Activated CD4-positive, alpha-beta T cell treated with anti-CD3 and anti-CD28 coated beads for 36 hours (primary cell): ENCODE results near the gene ADAT1. TPM values are rescaled to one million over a fixed set of nuclear protein-coding genes. Genes with fewer than 3 reads are reported as not detected.
A peak's percentile ranks its signal among the peaks of the same experiment; 100 is the strongest.

ENCODE experiments used
- ATAC-seq: fragments of 200-7000 bp; cut with Tn5 transposase; one replicate; pipeline ENCODE4 v1.10.0; 2021; ENCODE audit warnings: mild to moderate bottlenecking, moderate library complexity
- CTCF ChIA-PET: fragments of 350-600 bp; sonication (Branson Sonifier 250); formaldehyde crosslinking; loops from one replicate; lab custom pipeline; 2021; ENCODE audit warnings: antibody characterized with exemption; lab: Charles Lee
- POLR2A ChIA-PET: fragments of 350-600 bp; sonication (Branson Sonifier 250); formaldehyde crosslinking; loops from one replicate; lab custom pipeline; 2021; ENCODE audit warnings: antibody characterized with exemption, inconsistent platforms; lab: Charles Lee
- DNase-seq: peaks from one replicate; pipeline ENCODE4 v3.0.0-alpha.2; 2020
- H3K27ac Mint-ChIP-seq: one replicate; pipeline ENCODE4 v1.8.0; 2021; ENCODE audit warnings: mixed read lengths
- H3K27me3 Mint-ChIP-seq: one replicate; pipeline ENCODE4 v1.8.0; 2021; ENCODE audit warnings: mixed read lengths
- H3K36me3 Mint-ChIP-seq: one replicate; pipeline ENCODE4 v1.8.0; 2021; ENCODE audit warnings: low read depth, mixed read lengths
- H3K4me1 Mint-ChIP-seq: one replicate; pipeline ENCODE4 v1.8.0; 2021; ENCODE audit warnings: mixed read lengths
- H3K4me3 Mint-ChIP-seq: one replicate; pipeline ENCODE4 v1.8.0; 2021; ENCODE audit warnings: mild to moderate bottlenecking, moderate library complexity, mixed read lengths
- H3K9me3 Mint-ChIP-seq: one replicate; pipeline ENCODE4 v1.8.0; 2021; ENCODE audit warnings: low read depth, mixed read lengths
- intact Hi-C, 2 experiments: fragments of 100-400 bp; cut with DNase I in 1 of 2; cut with micrococcal nuclease in 1 of 2; formaldehyde crosslinking; loops; one replicate each; pipeline versions ENCODE4 v1.14.2 to v1.15.1; 2022 to 2024; cut with DNase I, micrococcal nuclease
- total RNA-seq, 2 experiments: library from RNA; stranded (reverse); gene quantifications; one replicate each; pipeline ENCODE4 v1.2.3, GENCODE V29; 2021

The ADAT1 gene
- total RNA-seq, 2 experiments from 2014 or later, result 48.3 to 55.7 TPM

GRCh38 chr16:75559564-75560372 lies 63.3 kb downstream of the ADAT1 start:
- ATAC-seq (no peak), DNase-seq (no peak)
- Mint-ChIP-seq H3K27ac (no peak overlapping the region), H3K27me3 (peaks cover 10% of the 10 kb centered on the region), H3K4me3 (no peak overlapping the region), H3K36me3 (no peaks in the 10 kb centered on the region), H3K4me1 (peaks cover 10% of the 10 kb centered on the region), H3K9me3 (no peaks in the 10 kb centered on the region)
- POLR2A ChIA-PET, result no interaction called here
- CTCF ChIA-PET, result interaction anchor here (0.5 kb wide), 1 partner anchor 14 kb away, joined by 3 read pairs; no protein-coding TSS in a partner anchor
- intact Hi-C loops, result no loop called here

- H3K4me3 Mint-ChIP-seq, result no peak overlapping the region
- intact Hi-C loops, result no loop called here
- ATAC-seq, result no peak
- H3K27ac Mint-ChIP-seq, result no peak overlapping the region
- no peak for DNase-seq
- peaks cover 9% of the 10 kb centered on the region for H3K27me3 Mint-ChIP-seq
- H3K36me3 Mint-ChIP-seq, result no peaks in the 10 kb centered on the region
- no peaks in the 10 kb centered on the region for H3K9me3 Mint-ChIP-seq
- ChIA-PET CTCF (no interaction called here), POLR2A (interaction anchor here (0.5 kb wide), 1 partner anchor 179 kb away, joined by 6 read pairs; no protein-coding TSS in a partner anchor)
- peaks cover 9% of the 10 kb centered on the region for H3K4me1 Mint-ChIP-seq
Observed at GRCh38 chr16:75558846-75559401, 64.2 kb downstream of the ADAT1 start.

GRCh38 chr16:75556431-75556950 lies 66.6 kb downstream of the ADAT1 start:
- no peak for DNase-seq
- peaks cover 9% of the 10 kb centered on the region for H3K4me1 Mint-ChIP-seq
- CTCF ChIA-PET, result interaction anchor here (0.7 to 1.7 kb wide), 8 partner anchors 9 to 91 kb away, joined by 3 to 16 read pairs (median 4); partner anchors contain the start of genes GABARAPL2, KARS1 and TERF2IP
- no peaks in the 10 kb centered on the region for H3K9me3 Mint-ChIP-seq
- H3K27ac Mint-ChIP-seq, result peak overlapping the region; percentile 71
- H3K27me3 Mint-ChIP-seq, result peaks cover 3% of the 10 kb centered on the region
- intact Hi-C loops, result loop anchor here (1.0 to 2.0 kb wide), 9 partner anchors 10 to 1634 kb away; partner anchors contain the start of genes ADAT1 (in 2 of the 2), GABARAPL2 (in 2 of the 2), TMEM170A (in 2 of the 2) and CFDP1 (in 1 of the 2)
- peak overlapping the region; percentile 79 for H3K4me3 Mint-ChIP-seq
- peaks cover 1% of the 10 kb centered on the region for H3K36me3 Mint-ChIP-seq
- ATAC-seq, result no peak
- POLR2A ChIA-PET, result interaction anchor here (0.8 to 1.2 kb wide), 6 partner anchors 9 to 122 kb away, joined by 3 to 10 read pairs (median 3); partner anchors contain the start of genes KARS1 and TERF2IP

GRCh38 chr16:75555707-75556430 lies 67.2 kb downstream of the ADAT1 start, which contains the start of gene TMEM231:
Gene TMEM231, minus strand, starts transcription at chr16:75556252. Its CDS starts 43 bp downstream, at chr16:75556209.
- CTCF ChIA-PET, result interaction anchor here (0.6 to 1.7 kb wide), 10 partner anchors 9 to 122 kb away, joined by 3 to 16 read pairs (median 4); partner anchors contain the start of genes GABARAPL2, KARS1 and TERF2IP
- Mint-ChIP-seq H3K36me3 (peaks cover 1% of the 10 kb centered on the region), H3K27me3 (peaks cover 3% of the 10 kb centered on the region), H3K4me1 (peaks cover 7% of the 10 kb centered on the region), H3K9me3 (no peaks in the 10 kb centered on the region), H3K27ac (peak within 1 kb of the TSS; percentile 71), H3K4me3 (peak within 1 kb of the TSS; percentile 79)
- ATAC-seq (peak; percentile 98), DNase-seq (peak; percentile 99)
- POLR2A ChIA-PET, result interaction anchor here (0.8 to 1.2 kb wide), 6 partner anchors 9 to 122 kb away, joined by 3 to 10 read pairs (median 3); partner anchors contain the start of genes KARS1 and TERF2IP
- intact Hi-C loops, result loop anchor here (1.0 to 2.0 kb wide), 9 partner anchors 10 to 1635 kb away; partner anchors contain the start of genes ADAT1 (in 2 of the 2), GABARAPL2 (in 2 of the 2), TMEM170A (in 2 of the 2) and CFDP1 (in 1 of the 2)

- Mint-ChIP-seq H3K9me3 (no peaks in the 10 kb centered on the region), H3K4me1 (peaks cover 7% of the 10 kb centered on the region), H3K36me3 (peaks cover 1% of the 10 kb centered on the region), H3K27me3 (peaks cover 3% of the 10 kb centered on the region), H3K27ac (peak overlapping the region; percentile 63), H3K4me3 (peak overlapping the region; percentile 79)
- POLR2A ChIA-PET, result interaction anchor here (1.0 to 1.2 kb wide), 4 partner anchors 10 to 92 kb away, joined by 3 to 10 read pairs (median 4); partner anchors contain the start of genes KARS1 and TERF2IP
- DNase-seq (peak; percentile 42), ATAC-seq (no peak)
- intact Hi-C loops, result no loop called here
- CTCF ChIA-PET, result interaction anchor here (0.6 to 1.7 kb wide), 5 partner anchors 10 to 121 kb away, joined by 3 to 16 read pairs (median 4); partner anchors contain the start of gene GABARAPL2
Observed at GRCh38 chr16:75555213-75555706, 67.8 kb downstream of the ADAT1 start.

GRCh38 chr16:75552951-75553350 lies 70.1 kb downstream of the ADAT1 start:
- intact Hi-C loops, result no loop called here
- ATAC-seq, result no peak
- Mint-ChIP-seq H3K27me3 (peaks cover 3% of the 10 kb centered on the region), H3K4me3 (no peak overlapping the region), H3K9me3 (no peaks in the 10 kb centered on the region), H3K27ac (no peak overlapping the region), H3K4me1 (peaks cover 11% of the 10 kb centered on the region), H3K36me3 (peaks cover 1% of the 10 kb centered on the region)
- CTCF ChIA-PET, result interaction anchor here (0.6 to 2.2 kb wide), 4 partner anchors 13 to 686 kb away, joined by 3 to 9 read pairs (median 3); partner anchors contain the start of gene GABARAPL2
- POLR2A ChIA-PET, result no interaction called here
- DNase-seq, result no peak

GRCh38 chr16:75550211-75550662 lies 72.8 kb downstream of the ADAT1 start:
- H3K4me1 Mint-ChIP-seq, result peaks cover 5% of the 10 kb centered on the region
- H3K4me3 Mint-ChIP-seq, result no peak overlapping the region
- ChIA-PET POLR2A (interaction anchor here (0.7 kb wide), 1 partner anchor 48 kb away, joined by 4 read pairs; no protein-coding TSS in a partner anchor), CTCF (interaction anchor here (0.7 to 1.8 kb wide), 12 partner anchors 14 to 351 kb away, joined by 3 to 15 read pairs (median 3); partner anchors contain the start of gene GABARAPL2)
- intact Hi-C loops, result no loop called here
- peaks cover 3% of the 10 kb centered on the region for H3K27me3 Mint-ChIP-seq
- ATAC-seq (peak; percentile 87), DNase-seq (peak; percentile 57)
- no peaks in the 10 kb centered on the region for H3K9me3 Mint-ChIP-seq
- no peak overlapping the region for H3K27ac Mint-ChIP-seq
- H3K36me3 Mint-ChIP-seq, result peaks cover 1% of the 10 kb centered on the region

Other genes starting within 250 kb of the ADAT1 start
- gene CFDP1, start 189.8 kb downstream of the ADAT1 start, total RNA-seq, result 10 to 100 TPM; 44.0 to 48.2 TPM
- gene TMEM170A, start 158.6 kb downstream of the ADAT1 start, total RNA-seq, result 10 to 100 TPM; 22.0 to 30.5 TPM
- not detected for gene CHST6, start 127.8 kb downstream of the ADAT1 start, total RNA-seq
- under 1 TPM; 0.40 to 0.41 TPM for gene CHST5, start 87.2 kb downstream of the ADAT1 start, total RNA-seq
- gene TMEM231, start 67.0 kb downstream of the ADAT1 start, total RNA-seq, result 1 to 10 TPM; 3.6 to 4.1 TPM
- 10 to 100 TPM; 31.9 to 58.0 TPM for gene GABARAPL2, start 56.9 kb downstream of the ADAT1 start, total RNA-seq
- 100 to 1,000 TPM; 309 to 332 TPM for gene KARS1, start 24.4 kb upstream of the ADAT1 start, total RNA-seq
- 10 to 100 TPM; 70.6 to 72.6 TPM for gene TERF2IP, start 24.5 kb upstream of the ADAT1 start, total RNA-seq
- not detected for gene CPHXL2, start 53.7 kb upstream of the ADAT1 start, total RNA-seq
- not detected for gene DUXB, start 78.2 kb upstream of the ADAT1 start, total RNA-seq
- not detected for gene CPHXL, start 103.2 kb upstream of the ADAT1 start, total RNA-seq